Activated T-helper 2 cell treated with anti-CD3 and anti-CD28 coated beads, Interferon-gamma antibody, Interleukin-2, Interleukin-4, amounts not matched to agents 10 μg/mL and 5 μg/mL and 100 μg/mL, durations not matched to agents 14 hours and 24 hours and 36 hours (primary cell): ENCODE data around the gene NUTM1. TPM values are rescaled to one million over a fixed set of nuclear protein-coding genes. Genes with fewer than 3 reads are reported as not detected.
"Not testable (repeated sequence)": the region's sequence is repeated elsewhere in the genome, so short reads cannot be mapped to it uniquely, and the experiment has no call there.

Experiments used
- DNase-seq: peaks from one replicate; pipeline ENCODE4 v3.0.0; 2021; ENCODE audit warnings: low spot score
- H3K27ac Mint-ChIP-seq: one replicate; pipeline ENCODE4 v1.8.0; 2021; ENCODE audit warnings: mixed read lengths
- H3K27me3 Mint-ChIP-seq: one replicate; pipeline ENCODE4 v1.8.0; 2021; ENCODE audit warnings: low read depth, mixed read lengths
- H3K36me3 Mint-ChIP-seq: one replicate; pipeline ENCODE4 v1.8.0; 2021; ENCODE audit warnings: low read depth, mixed read lengths
- H3K4me1 Mint-ChIP-seq: one replicate; pipeline ENCODE4 v1.8.0; 2021; ENCODE audit warnings: low read depth, mixed read lengths
- H3K4me3 Mint-ChIP-seq: one replicate; pipeline ENCODE4 v1.8.0; 2021; ENCODE audit warnings: low read depth, mild to moderate bottlenecking, moderate library complexity, mixed read lengths
- H3K9me3 Mint-ChIP-seq: one replicate; pipeline ENCODE4 v1.8.0; 2021; ENCODE audit warnings: mixed read lengths
- intact Hi-C: fragments of 100-400 bp; cut with micrococcal nuclease; formaldehyde crosslinking; loops from one replicate; pipeline ENCODE4 v1.15.1; 2023
- total RNA-seq: library from RNA; stranded (reverse); gene quantifications from 2 replicates; pipeline ENCODE4 v1.2.3, GENCODE V29; 2022

Gene NUTM1
- total RNA-seq, 1 donor from 2014 or later = not detected

DNA sequence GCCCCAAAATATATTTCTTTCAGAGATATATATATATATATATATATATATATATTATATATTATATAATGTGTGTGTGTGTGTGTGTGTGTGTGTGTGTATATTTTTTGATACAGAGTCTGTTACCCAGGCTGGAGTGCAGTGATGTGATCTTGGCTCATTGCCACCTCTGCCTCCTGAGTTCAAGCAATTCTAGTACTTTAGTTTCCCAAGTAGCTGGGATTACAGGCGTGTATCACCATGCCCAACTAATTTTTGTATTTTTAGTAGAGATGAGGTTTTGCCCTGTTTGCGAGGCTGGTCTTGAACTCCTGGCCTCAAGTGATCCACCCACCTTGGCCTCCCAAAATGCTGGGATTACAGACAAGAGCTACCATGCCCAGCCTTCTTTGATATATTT lies 32.4 kb downstream of the NUTM1 start:
- H3K27ac Mint-ChIP-seq, DNase-seq, H3K27me3 Mint-ChIP-seq, H3K36me3 Mint-ChIP-seq, intact Hi-C loops, H3K4me1 Mint-ChIP-seq, H3K4me3 Mint-ChIP-seq, H3K9me3 Mint-ChIP-seq: not testable (repeated sequence)

DNA sequence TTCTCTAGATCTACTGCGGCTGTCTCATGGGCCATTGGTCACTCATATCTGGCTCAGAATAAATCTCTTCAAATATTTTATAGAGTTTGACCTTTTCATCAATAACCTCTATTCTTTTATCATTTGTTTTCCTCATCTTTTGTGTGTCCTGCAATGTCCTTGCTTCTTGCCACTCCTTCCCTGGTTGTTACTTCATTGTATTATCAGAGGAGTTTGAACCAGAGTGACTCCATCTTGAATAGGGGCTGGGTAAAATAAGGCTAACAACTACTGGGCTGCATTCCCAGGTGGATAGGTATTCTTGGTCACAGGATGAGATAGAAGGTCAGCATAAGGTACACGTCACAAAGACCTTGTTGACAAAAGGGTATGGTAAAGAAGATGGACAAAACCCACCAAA lies 33.7 kb downstream of the NUTM1 start:
- Mint-ChIP-seq H3K4me1 (no peaks in the 10 kb centered on the region), H3K4me3 (no peak overlapping the region), H3K36me3 (peaks cover 7% of the 10 kb centered on the region), H3K27me3 (no peaks in the 10 kb centered on the region), H3K9me3 (no peaks in the 10 kb centered on the region), H3K27ac (no peak overlapping the region)
- DNase-seq = no peak
- intact Hi-C loops = no loop called here

- H3K27ac Mint-ChIP-seq, H3K36me3 Mint-ChIP-seq, H3K9me3 Mint-ChIP-seq, intact Hi-C loops, H3K27me3 Mint-ChIP-seq, DNase-seq, H3K4me1 Mint-ChIP-seq, H3K4me3 Mint-ChIP-seq: not testable (repeated sequence)
Observed at GRCh38 chr15:34380491-34380890, 37.4 kb downstream of the NUTM1 start.

GRCh38 chr15:34381829-34382521 lies 38.9 kb downstream of the NUTM1 start:
- H3K27ac Mint-ChIP-seq, H3K36me3 Mint-ChIP-seq, intact Hi-C loops, H3K4me1 Mint-ChIP-seq, H3K9me3 Mint-ChIP-seq, H3K27me3 Mint-ChIP-seq, H3K4me3 Mint-ChIP-seq, DNase-seq: not testable (repeated sequence)

DNA sequence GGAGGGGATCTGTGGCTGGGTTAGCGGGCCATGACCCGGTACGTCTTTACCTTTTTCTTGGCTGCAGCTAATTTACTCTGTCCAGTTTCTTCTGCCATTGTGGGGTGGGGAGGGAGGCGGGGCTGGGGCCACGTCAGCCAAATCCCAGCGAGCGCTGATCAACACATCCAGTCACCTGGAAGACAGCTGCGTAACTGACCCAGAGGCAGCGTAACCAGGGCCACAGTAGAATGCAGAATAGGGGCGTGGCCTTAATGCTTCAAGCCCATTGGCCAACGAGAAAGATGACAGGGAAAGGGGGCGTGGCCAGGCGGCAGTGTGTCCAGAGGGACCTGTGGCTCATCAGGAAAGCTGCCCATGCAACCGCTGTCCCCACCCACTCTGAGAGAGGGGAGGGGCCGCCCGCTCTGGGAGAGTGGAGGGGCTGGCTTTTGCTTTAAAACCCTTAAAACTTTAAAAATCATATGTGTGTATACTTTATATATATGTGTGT lies 46.5 kb downstream of the NUTM1 start:
- H3K9me3 Mint-ChIP-seq, intact Hi-C loops, H3K27me3 Mint-ChIP-seq, H3K4me1 Mint-ChIP-seq, H3K36me3 Mint-ChIP-seq, H3K27ac Mint-ChIP-seq, DNase-seq, H3K4me3 Mint-ChIP-seq: not testable (repeated sequence)

GRCh38 chr15:34392981-34393380 lies 49.9 kb downstream of the NUTM1 start:
- DNase-seq, H3K27me3 Mint-ChIP-seq, H3K36me3 Mint-ChIP-seq, intact Hi-C loops, H3K27ac Mint-ChIP-seq, H3K4me1 Mint-ChIP-seq, H3K4me3 Mint-ChIP-seq, H3K9me3 Mint-ChIP-seq: not testable (repeated sequence)

- H3K27me3 Mint-ChIP-seq, H3K9me3 Mint-ChIP-seq, H3K36me3 Mint-ChIP-seq, H3K4me3 Mint-ChIP-seq, H3K27ac Mint-ChIP-seq, H3K4me1 Mint-ChIP-seq, DNase-seq, intact Hi-C loops: not testable (repeated sequence)
Observed at GRCh38 chr15:34397637-34398259, 54.6 kb downstream of the NUTM1 start.

DNA sequence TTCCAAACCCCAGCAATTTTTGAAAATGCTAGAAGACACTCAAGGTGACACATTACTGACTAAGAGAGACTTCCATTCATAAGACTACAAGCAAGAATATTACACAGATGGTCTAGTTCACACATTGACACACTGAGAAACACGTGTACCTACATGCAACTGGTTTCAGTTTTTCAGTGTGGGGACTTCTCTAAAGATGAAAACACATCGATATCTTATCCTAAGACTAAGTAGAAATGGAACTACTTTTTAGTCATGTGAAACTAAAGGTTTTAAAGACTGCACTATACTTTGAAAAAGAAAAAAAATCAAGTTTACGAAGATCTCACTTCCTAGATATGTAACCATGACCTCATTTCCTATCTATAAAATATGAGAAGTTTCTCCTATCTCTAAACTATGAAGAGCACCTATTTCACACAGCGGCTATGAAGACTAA lies 60.1 kb downstream of the NUTM1 start:
- H3K27ac Mint-ChIP-seq, H3K36me3 Mint-ChIP-seq, DNase-seq, intact Hi-C loops, H3K4me1 Mint-ChIP-seq, H3K9me3 Mint-ChIP-seq, H3K27me3 Mint-ChIP-seq, H3K4me3 Mint-ChIP-seq: not testable (repeated sequence)

- H3K36me3 Mint-ChIP-seq, H3K27ac Mint-ChIP-seq, intact Hi-C loops, H3K4me1 Mint-ChIP-seq, H3K4me3 Mint-ChIP-seq, DNase-seq, H3K27me3 Mint-ChIP-seq, H3K9me3 Mint-ChIP-seq: not testable (repeated sequence)
Observed at GRCh38 chr15:34403899-34404298, 60.8 kb downstream of the NUTM1 start.

Other genes with a start within 250 kb of the NUTM1 start
- gene EMC7, start 241.5 kb upstream of the NUTM1 start, total RNA-seq = 66.8 and 68.0 TPM in 2 replicates
- 3.4 and 3.7 TPM in 2 replicates for gene PGBD4, start 241.2 kb upstream of the NUTM1 start, total RNA-seq
- 42.0 and 42.3 TPM in 2 replicates for gene KATNBL1, start 133.2 kb upstream of the NUTM1 start, total RNA-seq
- 90.4 and 97.3 TPM in 2 replicates for gene EMC4, start 118.3 kb upstream of the NUTM1 start, total RNA-seq
- 16.6 and 17.0 TPM in 2 replicates for gene SLC12A6, start 5.5 kb upstream of the NUTM1 start, total RNA-seq
- gene NOP10, start 179 bp upstream of the NUTM1 start, total RNA-seq = 227 and 232 TPM in 2 replicates
- gene LPCAT4, start 23.9 kb downstream of the NUTM1 start, total RNA-seq = 70.9 and 76.1 TPM in 2 replicates
- 238 and 258 TPM in 2 replicates for gene GOLGA8A, start 94.5 kb downstream of the NUTM1 start, total RNA-seq
- 215 and 222 TPM in 2 replicates for gene GOLGA8B, start 240.3 kb downstream of the NUTM1 start, total RNA-seq